ENCODE measurements around the gene REM2. TPM values are rescaled to one million over a fixed set of nuclear protein-coding genes. Genes with fewer than 3 reads are reported as not detected.

Gene REM2
- total and polyA plus RNA-seq, 2 of the 4 experiments (the other 2 are of a cell fraction): under 0.01 to 0.07 TPM

DNA sequence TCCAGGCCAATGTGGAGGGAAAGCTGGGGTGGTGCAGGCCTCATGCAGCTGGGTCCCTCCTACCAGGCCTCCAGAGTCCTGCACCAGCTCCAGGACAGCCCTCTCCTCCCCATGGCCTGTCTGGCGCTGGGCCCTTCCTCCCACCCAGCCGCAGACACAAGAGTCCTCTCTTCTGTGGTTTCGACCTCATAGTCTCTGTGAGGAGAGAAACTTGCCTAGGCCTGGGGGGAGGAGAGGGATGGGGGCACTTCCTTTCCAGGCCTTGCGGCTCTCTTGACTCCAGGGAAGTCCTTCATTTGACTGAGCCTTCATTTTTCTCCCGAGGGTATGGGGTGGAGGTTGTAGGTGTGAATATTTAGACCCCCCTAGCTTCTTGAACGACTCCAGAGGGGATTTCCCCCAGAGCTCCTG lies 44.4 kb upstream of the REM2 start:
- ChIA-PET POLR2A (ENCODE audit: unreplicated experiment) (interaction anchor here (0.6 to 3.6 kb wide), 4 partner anchors 10 to 16 kb away, joined by 3 to 25 read pairs (median 12); no protein-coding TSS in a partner anchor), CTCF (interaction anchor here (0.8 to 2.1 kb wide), 3 partner anchors 16 to 62 kb away, joined by 3 to 9 read pairs (median 7); partner anchors contain the start of gene LRP10)
- Histone ChIP-seq H3K79me1 (ENCODE audit: low read depth in 1 of 2, low read length in 2 of 2) (peaks cover 6 to 59% of the 10 kb centered on the region in 2 experiments; a peak in 3 of 4 replicates), H3K4me1 (ENCODE audit: control insufficient read depth, insufficient read depth, low read length) (peaks cover 15% of the 10 kb centered on the region), H3K27ac (ENCODE audit: insufficient read depth, low read length) (peak overlapping the region; percentile 96), H4K5ac (ENCODE audit: low read depth, low read length) (peak overlapping the region; percentile 67), H3K4me2 (ENCODE audit: low read depth, low read length) (peak overlapping the region; percentile 81), H3K27me3 (ENCODE audit: control insufficient read depth, insufficient read depth, low read length) (no peaks in the 10 kb centered on the region), H3K36me3 (ENCODE audit: control insufficient read depth, insufficient read depth, low read length) (peaks cover 50% of the 10 kb centered on the region), H3K18ac (ENCODE audit: low read depth, low read length) (peak overlapping the region; percentile 77), H2BK20ac (ENCODE audit: low read depth, low read length) (no peak overlapping the region), H2AFZ (replicated peaks; ENCODE audit: low read length, poor library complexity) (no peak overlapping the region), H2AK5ac (ENCODE audit: low read depth, low read length) (peak overlapping the region; percentile 97), H2BK15ac (ENCODE audit: low read depth, low read length) (peak overlapping the region; percentile 68; the same call in 2 of the 3 replicates), H3K9me1 (ENCODE audit: insufficient read depth, low read length) (peaks cover 24% of the 10 kb centered on the region), H3K9ac (ENCODE audit: low read depth, low read length) (peak overlapping the region; percentile 94), H3K14ac (replicated peaks; ENCODE audit: low read depth, low read length) (peak overlapping the region; percentile 68), H2BK120ac (ENCODE audit: low read depth, low read length) (peak overlapping the region; percentile 86), H3K56ac (ENCODE audit: extremely low read depth, insufficient read depth, low read length) (peak overlapping the region; percentile 94; the same call in 1 of the 2 replicates), H3K23ac (ENCODE audit: low read depth, low read length) (peak overlapping the region; percentile 90), H4K20me1 (ENCODE audit: insufficient read depth, low read length) (peaks cover 43% of the 10 kb centered on the region), H2AK9ac (replicated peaks; ENCODE audit: low read depth, low read length, poor library complexity) (peak overlapping the region; percentile 96), H3K9me3 (ENCODE audit: control insufficient read depth, insufficient read depth, low read length) (no peaks in the 10 kb centered on the region), H3K4ac (ENCODE audit: low read depth, low read length) (peak overlapping the region; percentile 93), H4K91ac (ENCODE audit: insufficient read depth, low read depth, low read length) (peak overlapping the region; percentile 93), H3K4me3 (ENCODE audit: insufficient read depth, low read depth, low read length) (peak overlapping the region; percentile 64), H4K8ac (ENCODE audit: low read depth in 2 of 2, low read length in 2 of 2) (peak overlapping the region; percentile 89 to 95), H2BK5ac (ENCODE audit: low read depth, low read length, poor library complexity, severe bottlenecking) (peak overlapping the region; percentile 77)
- peak; percentile 66 for DNase-seq
- dilution Hi-C loops (cut with HindIII; ENCODE audit: low sequenced_read_pairs, unreplicated experiment) (no loop called here), in situ Hi-C loops (cut with MboI; ENCODE audit: low sequenced_read_pairs) (no loop called here), intact Hi-C loops (cut with micrococcal nuclease) (loop anchor here (1.0 to 5.0 kb wide), 7 partner anchors 10 to 281 kb away; partner anchors contain the start of genes AJUBA and RBM23)
- no CpG with 5 or more reads among the region's 6 CpGs for WGBS, 2 experiments (ENCODE audit: extremely low coverage in 2 of 2, insufficient read length in 1 of 2)
- BruUV-seq (replicated peaks): no TSS peak
- ATAC-seq (ENCODE audit: low read depth): peak; percentile 28
- TF ChIP-seq CHD1 (IDR thresholded peaks at IDR 0.05; ENCODE audit: low read depth, low read length) (no peak), FOS (IDR thresholded peaks at IDR 0.05; ENCODE audit: low read depth, low read length) (no peak), BHLHE40 (IDR thresholded peaks at IDR 0.05; ENCODE audit: low read depth, low read length) (no peak), MAZ (IDR thresholded peaks at IDR 0.05; ENCODE audit: borderline replicate concordance, low read depth, low read length) (peak; percentile 56), CEBPB (IDR thresholded peaks at IDR 0.05; ENCODE audit: low read depth, low read length) (no peak), RFX5 (IDR thresholded peaks at IDR 0.05; ENCODE audit: low read depth, low read length) (no peak), RCOR1 (IDR thresholded peaks at IDR 0.05; ENCODE audit: insufficient replicate concordance, low read length) (no peak), MAFK (IDR thresholded peaks at IDR 0.05; ENCODE audit: low read depth, low read length) (no peak), SMC3 (IDR thresholded peaks at IDR 0.05; ENCODE audit: low read depth, low read length) (no peak), NFE2L2 (IDR thresholded peaks at IDR 0.05; ENCODE audit: low read depth, low read length) (no peak), MXI1 (IDR thresholded peaks at IDR 0.05; ENCODE audit: borderline replicate concordance, low read depth, low read length) (0 out of 2 replicates have a peak, but pooled peaks have one; percentile 27), POLR2A (IDR thresholded peaks at IDR 0.05; ENCODE audit: low read depth, low read length) (peak; percentile 5; the same call in 1 of the 2 replicates)
- TF ChIP-seq, protein P1, sequence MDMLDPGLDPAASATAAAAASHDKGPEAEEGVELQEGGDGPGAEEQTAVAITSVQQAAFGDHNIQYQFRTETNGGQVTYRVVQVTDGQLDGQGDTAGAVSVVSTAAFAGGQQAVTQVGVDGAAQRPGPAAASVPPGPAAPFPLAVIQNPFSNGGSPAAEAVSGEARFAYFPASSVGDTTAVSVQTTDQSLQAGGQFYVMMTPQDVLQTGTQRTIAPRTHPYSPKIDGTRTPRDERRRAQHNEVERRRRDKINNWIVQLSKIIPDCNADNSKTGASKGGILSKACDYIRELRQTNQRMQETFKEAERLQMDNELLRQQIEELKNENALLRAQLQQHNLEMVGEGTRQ (IDR thresholded peaks at IDR 0.05; ENCODE audit: low read depth, low read length): no peak
- TF ChIP-seq, protein P2, sequence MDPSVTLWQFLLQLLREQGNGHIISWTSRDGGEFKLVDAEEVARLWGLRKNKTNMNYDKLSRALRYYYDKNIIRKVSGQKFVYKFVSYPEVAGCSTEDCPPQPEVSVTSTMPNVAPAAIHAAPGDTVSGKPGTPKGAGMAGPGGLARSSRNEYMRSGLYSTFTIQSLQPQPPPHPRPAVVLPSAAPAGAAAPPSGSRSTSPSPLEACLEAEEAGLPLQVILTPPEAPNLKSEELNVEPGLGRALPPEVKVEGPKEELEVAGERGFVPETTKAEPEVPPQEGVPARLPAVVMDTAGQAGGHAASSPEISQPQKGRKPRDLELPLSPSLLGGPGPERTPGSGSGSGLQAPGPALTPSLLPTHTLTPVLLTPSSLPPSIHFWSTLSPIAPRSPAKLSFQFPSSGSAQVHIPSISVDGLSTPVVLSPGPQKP (IDR thresholded peaks at IDR 0.05; ENCODE audit: borderline replicate concordance, low read depth, low read length): no peak
- TF ChIP-seq, protein P3, sequence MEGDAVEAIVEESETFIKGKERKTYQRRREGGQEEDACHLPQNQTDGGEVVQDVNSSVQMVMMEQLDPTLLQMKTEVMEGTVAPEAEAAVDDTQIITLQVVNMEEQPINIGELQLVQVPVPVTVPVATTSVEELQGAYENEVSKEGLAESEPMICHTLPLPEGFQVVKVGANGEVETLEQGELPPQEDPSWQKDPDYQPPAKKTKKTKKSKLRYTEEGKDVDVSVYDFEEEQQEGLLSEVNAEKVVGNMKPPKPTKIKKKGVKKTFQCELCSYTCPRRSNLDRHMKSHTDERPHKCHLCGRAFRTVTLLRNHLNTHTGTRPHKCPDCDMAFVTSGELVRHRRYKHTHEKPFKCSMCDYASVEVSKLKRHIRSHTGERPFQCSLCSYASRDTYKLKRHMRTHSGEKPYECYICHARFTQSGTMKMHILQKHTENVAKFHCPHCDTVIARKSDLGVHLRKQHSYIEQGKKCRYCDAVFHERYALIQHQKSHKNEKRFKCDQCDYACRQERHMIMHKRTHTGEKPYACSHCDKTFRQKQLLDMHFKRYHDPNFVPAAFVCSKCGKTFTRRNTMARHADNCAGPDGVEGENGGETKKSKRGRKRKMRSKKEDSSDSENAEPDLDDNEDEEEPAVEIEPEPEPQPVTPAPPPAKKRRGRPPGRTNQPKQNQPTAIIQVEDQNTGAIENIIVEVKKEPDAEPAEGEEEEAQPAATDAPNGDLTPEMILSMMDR (conservative IDR thresholded peaks at IDR 0.05; ENCODE audit: low read depth, low read length): no peak
